GM19099 (cell line): ENCODE measurements around the gene NEK3.

Experiments used
- POLR2A ChIP-seq: IDR thresholded peaks from 3 replicates; pipeline ENCODE4 v1.6.1; 2011; ENCODE audit warnings: low read depth; ENCODE audit not compliant: insufficient read length; ENCODE audit errors: extremely low read depth

Gene NEK3

DNA sequence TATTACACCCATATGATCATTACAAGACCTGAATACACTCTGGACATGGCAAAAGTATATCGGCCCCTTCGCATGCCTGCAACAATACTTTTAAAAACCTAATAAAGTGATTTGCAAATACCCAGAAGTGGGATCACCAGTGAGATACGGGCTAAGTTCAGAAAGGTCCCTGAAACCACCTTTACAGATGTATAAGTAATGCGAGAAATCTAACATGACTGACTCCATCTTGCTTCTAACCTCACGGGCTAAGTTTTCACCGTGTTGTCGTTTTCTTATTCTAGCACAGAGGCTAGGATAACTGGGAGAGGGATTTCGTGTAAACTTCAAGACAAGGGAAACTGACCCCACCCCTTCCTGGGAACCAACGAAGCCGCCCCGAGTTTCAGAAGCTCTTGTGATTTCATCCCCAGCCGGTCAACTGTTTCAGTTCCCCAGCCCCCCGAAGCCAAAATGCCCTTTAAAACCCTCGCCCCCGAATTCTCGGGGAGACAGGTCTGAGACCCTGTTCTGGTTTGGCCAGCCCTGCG, 703 bp downstream of the NEK3 start:
- TF ChIP-seq POLR2A = no peak

DNA sequence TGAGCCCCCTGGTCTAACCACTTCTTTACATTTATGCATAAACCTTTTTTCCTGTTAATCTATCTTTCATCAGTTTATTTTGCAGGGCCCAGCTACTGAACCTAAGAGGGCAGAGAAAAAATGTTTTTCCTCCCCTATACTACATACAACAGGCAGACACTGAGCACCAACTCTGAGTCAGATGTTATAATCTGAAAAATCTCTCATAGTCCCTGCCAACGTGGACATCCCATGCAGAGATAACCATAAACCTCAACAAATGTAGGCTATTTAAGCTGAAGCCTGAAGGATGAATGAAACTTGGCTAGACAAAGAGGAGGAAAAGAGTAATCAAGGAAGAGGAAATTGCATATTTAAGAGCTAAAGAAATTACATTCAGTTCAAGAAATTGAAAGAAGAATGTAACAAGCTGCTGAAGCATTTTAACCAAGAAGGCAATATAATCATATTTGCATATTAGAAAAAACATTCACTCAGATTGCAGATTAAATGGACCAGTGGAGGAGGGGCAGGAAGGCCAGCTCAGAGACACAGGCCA, 2.6 kb downstream of the NEK3 start:
- no peak for TF ChIP-seq POLR2A

DNA sequence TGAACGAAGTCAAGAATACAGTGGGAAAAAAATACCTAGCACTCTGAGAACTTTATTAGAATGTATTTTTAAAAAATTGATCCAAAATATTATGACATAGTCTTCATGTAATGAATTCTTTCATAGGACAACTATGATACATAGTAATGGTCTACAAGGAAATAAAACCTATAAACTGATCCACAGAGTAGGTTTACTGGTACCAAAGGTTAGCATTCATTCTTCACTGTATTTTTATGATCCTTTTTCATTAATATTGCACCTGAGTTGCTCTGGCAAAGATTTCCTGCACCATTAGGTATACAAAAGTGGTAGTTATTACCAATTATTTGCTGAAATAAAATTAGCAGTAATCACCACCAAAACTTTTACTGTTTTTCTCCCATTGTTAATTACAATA, 4.2 kb downstream of the NEK3 start:
- TF ChIP-seq POLR2A = no peak

- no peak for TF ChIP-seq POLR2A
Measured at GRCh38 chr13:52147225-52147624, 12.2 kb downstream of the NEK3 start.

- no peak for TF ChIP-seq POLR2A
Measured at GRCh38 chr13:52141299-52141698, 18.1 kb downstream of the NEK3 start.

GRCh38 chr13:52137489-52137888, 21.9 kb downstream of the NEK3 start:
- TF ChIP-seq POLR2A = no peak

DNA sequence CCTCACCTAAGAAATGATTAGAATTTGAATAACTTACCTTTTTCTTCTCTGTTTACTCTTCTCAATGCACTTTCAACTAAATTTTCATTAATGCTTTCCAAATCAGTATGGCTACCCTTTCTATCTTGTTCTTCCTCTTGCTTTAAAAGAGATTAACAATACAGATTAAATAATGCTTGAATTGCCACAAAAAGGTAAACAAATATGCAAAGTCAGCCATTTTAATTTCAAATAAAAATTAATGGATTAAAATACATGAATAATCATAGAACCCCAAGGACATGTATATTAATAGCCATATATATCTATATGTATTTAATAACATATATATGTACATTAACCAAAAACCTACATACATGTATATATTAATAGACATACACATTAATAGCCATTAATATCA, 22.6 kb downstream of the NEK3 start:
- no peak for TF ChIP-seq POLR2A

- TF ChIP-seq POLR2A = no peak
Measured at GRCh38 chr13:52130641-52131040, 28.8 kb downstream of the NEK3 start.

DNA sequence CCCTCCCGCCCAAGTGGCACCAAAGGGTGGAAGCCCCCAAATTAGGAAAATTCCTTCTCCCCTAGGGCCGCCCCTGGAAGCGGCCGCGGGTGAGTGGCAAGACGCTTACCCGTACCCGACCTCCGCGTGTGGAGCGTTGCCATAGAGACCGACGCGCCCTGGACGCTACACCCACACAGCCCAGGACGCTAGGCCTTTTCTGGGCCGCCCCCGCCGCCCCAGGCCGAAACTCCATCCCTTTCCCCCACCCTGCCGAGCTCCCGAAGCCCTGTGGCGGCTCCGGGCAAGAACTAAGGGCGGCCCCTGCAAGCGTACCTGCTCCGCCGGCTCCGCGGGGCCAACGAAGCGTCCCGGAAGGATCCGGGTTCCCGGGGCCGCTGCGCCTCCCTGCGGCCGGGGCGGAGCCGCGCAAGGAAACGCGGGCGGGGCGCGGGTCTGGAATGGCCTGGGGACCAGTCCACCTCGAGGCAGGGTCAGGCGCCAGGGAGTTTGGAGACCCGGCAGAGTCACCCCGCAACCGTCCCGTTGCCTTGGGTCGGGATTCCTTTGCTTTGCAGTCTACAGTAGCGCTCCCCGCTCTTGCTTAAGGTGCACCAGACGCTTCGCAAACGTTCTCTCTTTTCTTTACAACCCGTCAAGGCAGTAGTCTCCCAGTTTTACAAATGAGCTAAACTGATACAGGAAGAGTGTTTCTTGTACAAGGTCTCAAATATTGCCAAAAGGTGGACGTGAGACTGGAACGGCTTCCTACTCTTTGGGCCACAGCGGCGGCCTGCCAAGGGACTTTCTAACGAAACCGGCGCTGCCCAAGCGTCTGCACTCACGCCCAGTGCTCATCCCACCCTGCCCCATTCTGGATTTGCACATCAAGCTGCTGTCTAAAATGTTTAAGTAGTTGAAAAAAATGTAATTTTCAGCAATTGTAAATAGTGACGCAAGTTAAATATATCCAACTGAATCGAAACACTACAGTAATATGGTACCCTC, 30.4 kb downstream of the NEK3 start, which contains the start of gene NEK5:
NEK5 (minus strand) TSS at position 360 of the 987 bp plus-strand sequence. CDS start 1,591 bp downstream, outside the sequence.
- no peak for TF ChIP-seq POLR2A

DNA sequence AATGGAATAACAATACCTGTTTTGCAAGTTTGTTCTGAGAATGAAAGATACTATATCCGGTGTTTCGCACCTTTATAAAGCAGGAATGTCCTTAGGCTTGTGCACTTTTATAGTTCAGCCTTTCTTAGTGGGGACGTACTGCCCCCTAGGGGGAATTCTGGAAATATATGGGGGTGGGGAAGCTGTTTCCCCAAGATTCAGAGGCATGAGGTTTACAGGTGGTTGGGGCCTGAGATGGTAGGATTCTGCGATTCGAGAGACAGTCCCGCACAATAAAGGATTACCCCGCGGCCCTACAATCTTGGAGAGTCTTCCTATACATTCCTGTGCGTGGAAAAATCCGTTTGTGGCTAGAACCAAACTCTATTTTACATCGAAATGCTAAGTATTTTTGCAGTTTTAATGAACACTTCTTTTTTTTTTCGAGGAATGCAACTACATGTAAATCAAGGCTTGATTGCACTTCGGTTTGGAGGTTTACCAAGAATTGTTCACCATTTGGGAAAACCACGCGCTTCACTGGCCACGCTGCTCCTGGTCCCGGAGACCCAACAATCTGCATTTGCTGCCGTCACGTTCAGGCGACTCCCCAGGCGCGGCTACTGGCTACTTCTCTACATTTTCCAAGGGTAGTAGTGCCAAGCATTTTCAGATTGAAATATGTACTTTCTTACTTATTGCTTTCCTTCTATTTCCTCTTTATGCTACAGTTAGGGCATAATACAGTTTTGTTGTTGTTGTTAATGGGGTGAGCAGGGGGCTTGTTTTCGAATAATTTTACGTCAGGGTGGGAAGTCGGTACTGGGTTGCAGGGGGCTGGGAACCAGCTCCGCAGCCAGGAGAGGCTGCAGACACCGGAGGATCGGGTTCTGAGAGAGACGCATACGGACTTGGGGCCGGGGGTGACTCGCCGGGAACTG, 31.4 kb downstream of the NEK3 start:
- TF ChIP-seq POLR2A = no peak

DNA sequence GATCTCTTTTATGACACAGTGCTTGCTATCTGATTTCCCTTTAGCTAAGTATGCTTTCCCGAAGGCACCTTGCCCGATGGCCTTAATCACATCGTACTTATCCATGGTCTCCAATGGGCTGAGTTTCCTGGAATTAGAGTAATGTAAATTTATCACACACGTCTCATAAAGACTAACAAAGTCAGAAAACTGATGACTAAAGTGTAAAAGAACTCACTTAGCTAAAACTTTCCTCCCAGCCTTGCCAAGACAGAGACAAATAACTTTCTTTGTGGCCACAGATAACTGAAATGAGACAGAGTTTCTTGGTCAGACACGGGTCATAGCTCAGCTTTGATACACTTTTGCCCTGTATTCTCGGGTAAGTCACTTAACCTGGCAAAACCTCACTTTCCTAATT, 32.0 kb downstream of the NEK3 start:
- TF ChIP-seq POLR2A = no peak

DNA sequence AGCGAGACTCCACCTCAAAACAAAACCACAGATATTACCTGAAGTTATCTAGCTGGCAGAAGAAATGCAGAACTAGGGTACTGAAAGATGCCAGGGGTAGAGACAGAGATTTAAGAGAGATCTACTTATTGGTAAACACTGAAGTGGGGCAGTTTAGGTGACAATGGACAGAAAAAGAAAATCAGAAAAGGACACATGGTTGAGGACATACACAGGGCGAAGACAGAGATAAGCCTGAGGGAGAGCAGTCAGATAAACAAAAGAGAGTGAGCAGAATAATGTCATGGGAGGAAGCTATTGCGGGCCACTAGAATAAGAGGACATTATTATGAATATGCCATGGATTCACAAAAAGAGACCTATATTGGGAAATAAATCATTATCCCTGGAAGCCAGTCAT, 33.9 kb downstream of the NEK3 start:
- TF ChIP-seq POLR2A = no peak

DNA sequence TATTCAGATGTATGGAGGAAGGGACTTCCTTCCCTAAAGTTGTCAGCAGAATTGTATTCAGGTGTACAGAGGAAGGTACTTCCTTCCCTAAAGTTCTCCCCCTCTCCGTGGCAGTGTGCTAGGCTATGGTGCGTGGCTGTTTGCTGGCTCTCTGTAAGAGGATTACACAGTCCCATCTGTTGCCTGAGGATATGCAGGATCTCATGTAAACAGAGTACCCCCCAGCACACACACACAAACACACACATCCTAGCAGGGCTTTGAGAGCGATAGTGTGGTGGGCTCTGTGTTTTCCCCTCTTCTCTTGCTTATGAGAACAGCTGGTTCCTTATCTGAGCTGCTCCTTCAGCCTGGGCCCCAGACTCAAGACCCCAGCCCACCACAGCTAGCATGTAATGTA, 40.8 kb downstream of the NEK3 start:
- TF ChIP-seq POLR2A = no peak

GRCh38 chr13:52118095-52118494, 41.3 kb downstream of the NEK3 start:
- no peak for TF ChIP-seq POLR2A

DNA sequence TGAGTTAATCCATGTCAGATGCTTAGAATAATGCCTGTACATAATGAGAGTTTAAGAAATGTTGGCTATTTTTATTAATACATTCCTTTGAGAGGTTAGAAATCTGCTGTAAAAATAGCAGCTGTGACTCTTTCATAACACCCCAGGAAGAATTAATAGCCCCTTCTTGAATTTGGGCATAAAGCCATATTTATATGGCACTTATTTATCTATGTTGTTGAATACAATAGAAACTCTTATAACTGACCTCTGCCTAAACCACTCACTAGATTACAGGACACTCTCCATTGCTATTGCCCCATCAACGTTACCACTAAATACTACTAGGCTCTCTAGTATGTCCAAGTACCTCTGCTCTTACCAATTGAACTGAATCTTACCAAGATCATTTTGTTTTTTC, 46.8 kb downstream of the NEK3 start:
- TF ChIP-seq POLR2A = no peak

GRCh38 chr13:52109116-52109670, 50.2 kb downstream of the NEK3 start:
- TF ChIP-seq POLR2A = no peak
